Epidermal melanocyte (primary cell): ENCODE data around the gene IGF2BP3.

Experiments used
- DNase-seq: peaks from one replicate; pipeline ENCODE4 v3.0.0; 2011; ENCODE audit warnings: low spot score; ENCODE audit not compliant: insufficient read length

IGF2BP3 gene

DNA sequence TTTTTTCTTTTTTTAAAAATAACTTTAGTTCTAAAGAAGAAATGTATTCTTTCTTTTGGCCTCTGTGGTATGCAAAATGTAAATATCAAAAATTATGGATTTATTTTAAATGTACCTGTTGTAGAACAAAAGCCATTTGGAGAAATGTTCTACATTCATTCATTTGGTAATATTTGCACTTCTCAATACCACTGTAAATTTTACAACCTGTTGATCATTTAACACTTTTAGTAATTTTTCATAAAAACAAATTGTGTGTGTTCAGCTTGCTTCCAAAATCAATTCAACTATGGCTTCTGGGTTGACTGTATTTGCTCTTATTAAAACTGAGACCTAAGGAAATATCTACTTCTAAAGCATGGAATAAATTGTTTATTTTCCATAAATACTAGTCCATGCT lies 2.3 kb upstream of the IGF2BP3 start:
- no peak for DNase-seq

DNA sequence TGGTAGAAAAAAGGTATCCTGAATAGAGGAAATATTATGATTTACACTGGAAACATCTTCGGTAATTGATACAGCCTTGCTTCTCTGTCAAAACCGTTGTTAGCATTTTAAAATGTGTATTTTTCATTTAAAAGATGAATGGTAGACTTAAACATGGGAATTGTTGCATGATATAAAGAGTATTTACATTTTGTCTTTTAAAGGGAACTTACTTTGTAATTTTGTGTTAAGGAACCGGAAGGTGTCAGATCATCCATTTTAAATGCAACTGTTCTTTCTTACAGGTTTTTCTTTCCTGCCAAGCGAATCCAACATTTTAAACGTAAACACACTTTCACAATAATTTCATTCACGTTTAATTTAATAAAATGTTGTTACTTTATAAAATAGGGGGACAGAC lies 1.8 kb upstream of the IGF2BP3 start:
- no peak for DNase-seq

DNA sequence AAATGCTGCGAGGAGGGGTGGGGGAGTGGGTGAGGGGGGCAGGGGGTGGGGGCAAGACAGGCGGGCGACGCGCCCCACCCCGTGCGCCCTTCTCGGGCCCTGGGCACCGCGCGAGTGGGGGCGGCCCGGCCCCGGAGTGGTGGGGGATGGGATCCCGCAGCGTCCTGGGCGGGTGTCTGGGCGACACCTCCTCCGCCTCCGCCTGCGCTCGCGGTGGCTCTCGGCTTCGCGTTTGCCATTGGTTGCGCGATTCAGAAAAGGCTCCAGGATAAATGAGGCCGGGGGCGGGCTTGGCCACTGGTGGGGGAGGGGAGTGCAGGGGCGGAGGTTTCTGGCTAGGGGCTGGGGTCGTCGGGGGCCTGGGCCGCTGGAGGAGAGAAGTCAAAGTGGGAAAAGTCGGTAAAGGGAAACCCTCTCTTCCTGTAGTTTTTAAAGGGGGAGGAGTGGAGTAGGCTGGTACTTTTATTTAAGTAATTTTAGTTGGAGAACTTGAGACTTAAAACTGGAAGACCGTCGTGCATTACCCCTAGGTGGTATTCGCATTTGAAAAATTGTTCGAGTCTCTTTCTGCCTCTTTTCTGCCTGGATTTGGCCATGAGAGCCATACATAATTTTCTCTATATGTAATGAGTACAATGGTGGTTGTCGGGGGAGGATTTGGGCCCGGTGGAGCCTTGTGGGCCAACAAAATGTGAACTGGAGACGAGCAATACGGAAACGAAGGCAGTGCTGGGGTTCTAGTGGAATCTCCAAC lies 992 bp upstream of the IGF2BP3 start:
- DNase-seq, result no peak

DNA sequence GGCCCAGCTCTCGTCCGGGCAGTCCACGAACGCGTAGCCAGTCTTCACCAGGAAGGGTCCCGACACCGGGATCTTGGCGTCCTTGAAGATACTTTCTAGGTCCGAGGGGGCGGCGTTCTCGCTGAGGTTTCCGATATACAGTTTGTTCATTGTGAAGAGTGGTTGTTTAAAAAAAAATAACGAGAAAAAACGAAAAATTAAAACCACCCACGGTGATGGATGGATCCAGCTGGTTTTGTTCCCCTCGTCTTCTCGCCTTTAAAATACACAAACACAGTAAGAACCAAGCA lies 385 bp downstream of the IGF2BP3 start:
- no peak for DNase-seq

DNA sequence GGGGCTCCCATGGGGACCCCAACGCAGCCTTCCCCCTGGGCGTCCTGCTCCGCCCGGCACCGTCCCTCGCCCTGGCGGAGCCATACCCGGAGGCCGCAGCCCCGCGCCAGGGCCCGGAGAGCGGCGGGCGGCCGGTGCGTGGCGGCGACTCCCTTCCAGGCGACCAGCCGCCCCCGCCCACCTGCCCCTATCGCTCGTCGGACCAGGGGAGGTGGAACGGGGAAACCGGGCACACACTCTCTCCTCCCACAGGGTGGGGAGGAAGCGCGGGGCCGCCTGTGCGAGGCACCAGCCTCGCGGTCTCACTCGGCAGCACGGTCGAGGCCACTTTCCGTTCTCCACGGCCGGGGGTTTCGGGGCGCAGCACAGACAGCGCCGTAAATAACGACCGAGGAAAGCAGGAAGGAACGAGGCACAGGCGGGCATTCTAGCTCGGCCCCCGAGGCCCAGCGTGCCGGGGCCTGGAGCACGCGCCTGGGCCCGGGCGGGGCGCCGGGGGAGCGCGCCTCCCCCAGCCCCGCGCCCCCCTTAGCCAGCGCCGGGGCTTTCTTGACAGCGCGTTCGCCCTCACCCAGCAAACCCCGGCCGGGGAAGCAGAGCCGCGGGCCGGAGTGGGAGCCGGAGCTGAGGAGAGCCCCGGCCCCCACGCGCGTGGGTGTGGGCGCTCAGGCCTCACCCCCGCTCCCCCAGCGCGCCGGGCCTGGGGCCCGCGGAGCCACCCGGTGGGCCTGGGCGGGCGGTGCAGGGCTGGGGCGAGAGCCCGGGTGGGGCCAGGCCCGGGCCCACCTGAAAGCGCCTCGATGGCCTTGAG lies 936 bp downstream of the IGF2BP3 start:
- peak; percentile 17 for DNase-seq

DNA sequence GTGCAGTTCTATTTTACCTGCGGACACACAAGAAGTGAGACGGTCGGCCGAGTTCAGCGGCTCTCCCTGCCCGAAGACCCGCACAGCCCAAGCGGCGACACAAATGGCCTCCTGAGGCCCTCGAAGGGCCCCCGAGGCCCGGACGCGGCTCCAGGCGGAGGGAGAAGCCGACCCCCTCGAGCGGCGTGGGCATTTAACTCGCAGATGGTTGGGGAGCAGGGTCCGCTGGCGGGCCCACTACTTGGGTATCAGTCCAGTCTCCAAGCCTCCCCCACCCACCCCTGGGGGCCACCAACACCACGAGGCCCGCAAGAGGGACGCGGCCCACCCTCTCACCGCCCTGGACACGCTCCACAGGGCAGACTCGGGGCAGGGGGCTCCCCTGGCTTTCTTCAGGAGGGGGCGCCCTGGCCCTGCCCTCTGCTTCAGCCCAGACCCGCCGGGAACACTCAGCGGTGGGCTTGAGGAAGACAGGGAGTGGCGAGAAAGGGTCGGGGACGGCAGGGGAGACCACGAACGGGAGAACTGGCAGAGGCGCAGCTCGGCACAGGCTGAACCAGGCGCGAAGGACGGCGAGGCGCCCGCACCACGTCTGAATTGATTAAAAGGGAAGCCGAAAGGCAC lies 1.7 kb downstream of the IGF2BP3 start:
- peak; percentile 16 for DNase-seq

DNA sequence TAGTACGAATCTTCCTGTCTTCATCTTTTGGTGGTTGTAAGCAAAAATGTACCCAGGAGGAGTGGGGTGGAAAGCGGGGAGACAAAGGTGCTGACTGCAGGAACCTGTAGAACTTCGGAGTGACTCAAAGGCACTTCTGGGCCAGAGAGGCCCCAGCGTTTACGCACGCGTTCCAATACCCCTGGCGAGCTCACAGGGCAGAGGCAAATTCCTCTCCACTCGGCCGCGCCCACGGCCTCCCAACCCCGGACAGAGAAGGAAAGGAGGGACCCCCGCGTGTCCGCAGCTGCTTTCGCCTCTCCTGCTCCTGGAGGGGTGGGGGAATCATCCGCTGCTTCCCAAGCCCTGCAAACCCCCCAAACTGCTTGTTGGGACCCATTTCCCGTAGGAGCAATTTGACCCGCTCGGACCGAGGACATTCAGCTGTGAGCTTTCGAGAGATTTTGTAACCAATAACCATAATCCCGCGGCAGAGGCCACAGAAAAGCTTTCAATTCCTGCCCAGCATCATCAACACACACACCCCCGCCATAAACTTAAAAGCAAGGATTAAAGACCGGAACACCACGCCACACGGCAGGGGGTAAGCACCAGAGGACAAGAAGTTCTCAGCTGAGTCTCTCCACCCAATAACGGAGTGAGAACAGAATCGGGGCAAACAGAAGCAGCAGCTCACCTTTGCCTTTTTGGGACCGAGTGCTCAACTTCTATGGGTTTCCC lies 2.3 kb downstream of the IGF2BP3 start:
- DNase-seq, result peak; percentile 17

DNA sequence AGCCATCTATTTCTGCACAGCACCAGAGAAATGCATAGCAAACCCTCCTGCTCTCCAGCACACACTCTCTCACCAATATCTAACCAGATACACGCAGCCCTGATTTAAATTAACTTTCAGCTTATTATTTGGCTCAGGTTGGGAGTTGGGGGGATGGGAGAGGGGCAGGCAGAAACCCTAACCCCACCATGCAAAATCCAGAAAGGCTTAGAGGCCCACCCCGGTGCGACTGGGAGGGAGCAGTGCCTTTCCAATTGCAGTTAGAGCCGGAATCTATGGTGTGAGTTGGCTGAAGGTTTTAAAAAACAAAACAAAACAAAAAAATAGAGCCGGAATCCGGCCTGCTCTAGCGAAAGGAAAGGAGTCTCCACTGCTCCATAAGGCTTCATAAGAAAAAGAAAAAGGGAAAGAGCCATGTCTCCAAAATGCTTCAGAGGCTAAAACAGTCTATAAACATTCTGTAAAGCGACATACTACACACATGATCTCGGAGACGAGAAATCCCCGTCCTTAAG lies 2.9 kb downstream of the IGF2BP3 start:
- no peak for DNase-seq

DNA sequence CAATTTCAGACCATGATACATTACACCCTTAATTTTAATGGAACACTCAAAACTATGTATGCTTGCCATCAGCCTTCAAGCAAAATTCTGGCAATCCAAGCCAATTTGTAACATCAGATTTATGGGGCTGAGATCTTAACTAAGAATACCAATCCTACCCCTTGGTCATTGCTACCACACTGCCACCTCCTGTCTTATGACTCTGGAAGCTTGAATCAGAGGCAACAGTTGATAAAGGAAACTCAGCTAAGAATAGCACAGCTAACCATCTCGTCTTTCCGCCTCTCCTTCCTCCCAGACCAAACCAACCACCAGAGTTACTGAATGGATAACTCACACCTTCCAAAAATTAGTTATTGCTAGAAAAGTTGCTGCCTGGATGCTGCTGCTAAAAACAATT lies 7.4 kb downstream of the IGF2BP3 start:
- DNase-seq, result peak; percentile 50

DNA sequence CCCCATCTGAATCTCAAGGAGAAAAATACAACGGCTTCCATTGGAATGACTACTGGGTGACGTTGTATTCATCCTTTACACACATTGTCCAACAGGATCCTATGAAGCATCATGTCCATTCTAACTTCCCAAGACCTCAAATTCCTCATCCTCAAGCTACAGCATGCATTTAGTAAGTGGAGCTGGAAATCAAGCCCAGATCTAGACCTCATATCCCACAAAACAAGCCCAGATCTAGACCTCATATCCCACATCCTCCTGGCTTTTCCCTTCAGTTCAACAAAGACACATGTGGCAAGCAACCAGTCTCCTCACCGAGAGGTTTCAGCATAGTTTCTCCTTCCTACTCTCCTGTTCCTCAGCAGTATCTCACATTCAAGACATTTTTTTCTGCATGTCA lies 12.2 kb downstream of the IGF2BP3 start:
- no peak for DNase-seq

DNA sequence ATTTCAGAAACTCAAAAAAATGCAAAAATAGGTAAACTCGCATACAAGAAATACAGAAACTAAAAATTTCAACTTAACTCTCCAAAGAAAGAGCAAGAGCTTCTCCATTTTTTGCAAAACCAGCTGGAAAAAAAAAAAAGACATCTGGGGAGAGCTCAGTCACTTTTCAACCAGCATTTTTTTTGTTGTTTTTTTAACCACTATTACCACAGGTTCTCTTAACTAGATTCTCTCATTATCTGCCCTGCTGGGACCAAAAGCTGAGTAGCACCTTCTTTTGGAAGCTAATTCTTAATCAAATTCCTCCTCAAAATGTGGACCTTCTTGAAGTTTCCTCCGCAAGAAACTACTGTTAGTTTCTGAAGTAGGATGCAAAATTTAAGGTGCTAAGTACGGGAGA lies 14.2 kb downstream of the IGF2BP3 start:
- DNase-seq, result no peak

DNA sequence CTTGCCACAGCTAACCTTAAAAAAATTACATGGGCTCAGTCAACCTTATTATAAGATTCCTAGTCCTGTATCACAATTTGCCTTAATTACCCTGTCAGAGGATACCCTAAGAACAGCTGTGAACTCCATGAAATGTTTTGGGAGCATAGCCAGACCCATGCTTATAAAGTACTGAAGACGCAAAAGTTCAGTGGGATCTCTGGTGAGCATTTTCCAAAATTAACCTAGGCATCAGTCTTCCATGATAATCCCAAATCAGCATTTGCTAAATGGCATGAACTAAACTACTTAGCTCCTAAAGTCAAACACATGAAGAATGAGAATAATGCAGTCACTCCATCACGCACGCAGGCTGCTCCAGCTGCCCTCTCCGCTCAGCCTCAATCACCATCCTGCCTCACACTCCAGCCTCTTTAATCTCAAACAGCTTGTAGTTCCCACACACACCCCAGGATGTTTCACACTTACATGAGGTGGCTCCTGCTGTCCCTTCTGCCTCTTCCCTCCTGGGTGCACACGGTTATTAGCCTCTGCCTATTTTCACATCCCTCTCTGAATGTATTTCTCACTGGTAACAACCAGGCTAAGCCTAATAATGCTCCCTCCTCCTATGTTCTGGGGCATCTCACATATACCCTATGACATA lies 15.3 kb downstream of the IGF2BP3 start:
- no peak for DNase-seq

DNA sequence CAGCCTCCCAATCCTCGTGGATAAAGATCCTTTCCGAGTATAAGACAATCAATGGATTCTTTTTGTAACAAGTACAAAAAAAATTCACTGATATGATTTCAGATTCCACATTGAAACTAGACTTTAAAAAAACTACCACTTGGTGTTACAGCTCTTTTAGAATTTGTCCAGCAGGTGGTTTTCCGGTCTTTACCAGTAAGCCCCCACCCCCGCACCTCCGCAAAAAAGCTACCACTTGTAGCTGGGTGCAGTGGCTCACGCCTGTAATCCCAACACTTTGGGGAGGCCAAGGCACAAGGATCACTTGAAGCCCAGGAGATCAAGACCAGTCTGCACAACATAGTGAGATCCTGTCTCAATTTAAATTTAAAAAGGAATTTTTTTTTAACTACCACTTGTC lies 19.8 kb downstream of the IGF2BP3 start:
- no peak for DNase-seq

DNA sequence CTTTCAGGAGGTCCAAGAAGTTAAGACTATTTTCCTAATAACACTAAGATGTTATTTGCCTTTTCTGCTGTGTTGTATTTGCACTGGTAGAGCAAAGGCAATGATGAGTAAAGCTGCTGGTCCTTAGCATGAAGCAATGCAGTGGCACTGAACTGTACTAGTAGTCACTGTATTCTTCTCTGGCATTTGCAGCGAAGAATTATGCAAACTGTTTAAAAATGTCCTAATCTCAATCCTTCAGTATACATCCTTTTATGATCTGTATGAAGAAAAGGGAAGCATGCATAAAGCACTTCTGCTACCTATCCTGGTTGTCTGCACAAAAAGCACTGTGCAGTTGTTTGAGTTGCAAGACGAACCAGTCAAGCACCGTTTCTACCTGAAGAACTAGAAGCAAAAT lies 20.4 kb downstream of the IGF2BP3 start:
- DNase-seq, result no peak

DNA sequence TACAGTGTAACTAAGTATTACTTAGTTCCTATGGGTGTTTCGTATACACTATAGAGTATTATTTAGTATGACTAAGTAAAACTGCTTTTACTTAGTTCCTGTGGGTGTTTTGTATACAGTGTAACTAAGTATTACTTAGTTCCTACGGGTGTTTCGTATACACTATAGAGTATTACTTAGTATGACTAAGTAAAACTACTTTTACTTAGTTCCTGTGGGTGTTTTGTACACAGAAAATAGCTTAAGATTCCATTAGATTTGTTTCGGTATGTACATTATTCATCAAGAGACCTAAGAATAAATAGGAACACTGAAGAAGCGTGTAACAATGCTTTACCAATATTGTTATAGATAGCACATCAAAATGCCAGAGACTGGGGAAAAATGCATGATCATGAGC lies 25.0 kb downstream of the IGF2BP3 start:
- DNase-seq, result no peak

DNA sequence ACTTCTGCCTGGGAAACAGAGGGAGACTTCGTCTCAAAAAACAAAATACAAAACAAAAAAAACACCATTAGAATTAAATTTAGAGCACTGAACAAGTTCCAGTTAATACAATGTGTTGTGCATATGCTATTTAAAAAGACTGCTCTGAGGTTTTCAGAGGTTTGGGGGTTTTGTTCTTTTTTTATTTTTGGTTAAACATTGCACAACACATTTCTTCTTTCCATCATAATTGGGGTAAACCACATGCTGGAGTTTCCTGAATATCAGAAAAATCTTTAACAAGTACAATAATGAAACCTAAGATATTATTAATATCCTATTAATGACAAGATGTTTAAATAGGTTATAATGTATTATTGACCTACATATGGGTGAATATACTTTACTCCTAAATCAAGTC lies 26.3 kb downstream of the IGF2BP3 start:
- no peak for DNase-seq

DNA sequence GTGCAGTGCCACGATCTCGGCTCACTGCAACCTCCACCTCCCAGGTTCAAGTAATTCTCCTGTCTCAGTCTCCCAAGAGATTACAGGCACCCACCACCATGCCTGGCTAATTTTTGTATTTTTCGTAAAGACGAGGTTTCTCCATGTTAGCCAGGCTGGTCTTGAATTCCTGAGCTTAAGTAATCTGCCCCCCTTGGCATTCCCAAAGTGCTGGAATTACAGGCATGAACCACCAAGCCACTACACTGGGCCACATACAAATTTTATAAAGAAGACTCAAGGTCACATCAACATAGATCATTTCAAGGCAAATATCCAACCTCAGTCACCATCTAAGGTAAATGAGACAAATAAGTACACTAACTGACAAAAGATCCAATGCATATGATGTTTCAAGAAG lies 32.1 kb downstream of the IGF2BP3 start:
- no peak for DNase-seq

DNA sequence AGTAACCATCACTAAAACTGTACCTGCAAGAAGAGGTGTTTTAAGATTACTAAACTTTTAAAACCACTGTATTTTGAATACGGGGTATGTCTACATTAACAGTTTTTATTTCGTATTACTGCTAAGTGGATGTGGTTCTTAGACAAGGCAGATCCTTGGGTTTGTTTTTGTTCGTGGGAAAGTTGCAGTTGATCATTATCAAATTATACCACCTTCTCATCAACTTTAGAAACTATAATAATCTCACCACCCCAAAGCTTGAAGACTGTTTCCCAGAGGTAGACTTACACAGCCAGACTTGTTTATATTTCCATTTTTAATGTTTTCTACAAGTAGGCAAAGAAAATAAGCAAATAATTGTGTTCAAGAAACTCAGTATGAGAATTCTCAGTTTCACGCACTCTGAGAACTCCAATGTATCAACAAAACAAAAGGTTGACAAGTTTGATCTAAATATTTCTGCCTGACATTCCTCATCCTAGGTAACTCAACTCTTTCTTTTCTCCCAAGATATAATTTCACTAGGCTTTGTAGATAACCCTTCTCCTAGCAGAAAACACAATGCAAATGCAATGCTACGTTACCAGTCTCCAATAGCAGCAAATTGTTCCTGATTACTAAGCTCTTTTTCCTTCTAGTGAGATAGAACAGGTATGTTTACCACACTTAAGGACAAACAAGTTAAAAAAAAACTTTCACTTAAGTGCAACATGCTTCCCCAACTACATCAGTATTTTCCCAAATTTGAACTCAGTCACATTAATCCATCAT lies 36.0 kb downstream of the IGF2BP3 start:
- no peak for DNase-seq

DNA sequence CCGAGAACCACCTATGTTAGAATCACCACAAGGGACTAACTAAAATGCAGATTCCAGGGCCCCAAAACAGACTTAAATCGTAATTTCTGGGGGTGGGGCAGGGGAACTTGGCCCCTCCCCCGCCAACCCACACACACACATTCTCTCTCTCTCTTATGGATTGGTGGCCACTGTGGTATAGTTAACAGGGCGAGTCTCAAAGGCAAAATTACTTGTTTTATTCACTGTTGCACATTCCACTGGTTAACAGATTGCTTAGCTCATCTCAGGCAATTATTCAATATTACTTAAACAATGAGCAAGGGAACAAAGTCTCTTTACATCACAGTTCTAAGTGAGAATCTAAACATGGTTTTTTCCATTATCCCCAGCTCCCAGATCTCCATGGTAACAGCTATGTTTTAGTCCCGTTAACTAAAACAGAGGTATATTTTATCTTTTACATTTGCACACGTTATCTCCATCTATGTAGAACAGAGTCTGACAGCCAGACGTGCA lies 38.5 kb downstream of the IGF2BP3 start:
- no peak for DNase-seq

DNA sequence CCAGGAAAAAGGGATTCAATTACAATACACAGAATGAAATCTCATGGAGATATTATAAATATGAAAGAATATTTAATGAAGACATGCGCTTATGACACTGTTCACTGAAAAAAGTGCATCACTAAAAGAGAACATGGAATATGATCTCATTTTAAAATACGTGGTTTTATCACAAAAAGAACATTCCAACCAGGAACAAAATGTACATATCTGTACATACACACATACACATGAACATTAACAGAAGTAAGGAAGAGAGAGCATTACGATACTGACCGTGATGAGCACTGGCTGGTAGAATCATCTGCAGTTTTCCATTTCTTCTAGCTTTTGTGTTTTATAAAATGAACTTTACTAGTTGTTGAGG lies 39.4 kb downstream of the IGF2BP3 start:
- DNase-seq, result no peak
